ENCODE measurements around the gene HAUS3. TPM values are rescaled to one million over a fixed set of nuclear protein-coding genes. Genes with fewer than 3 reads are reported as not detected.
A peak's percentile ranks its signal among the peaks of the same experiment; 100 is the strongest.

HAUS3 gene
- polyA plus RNA-seq, 3 donors, result 4.4 to 5.5 (median 5.0) TPM

DNA sequence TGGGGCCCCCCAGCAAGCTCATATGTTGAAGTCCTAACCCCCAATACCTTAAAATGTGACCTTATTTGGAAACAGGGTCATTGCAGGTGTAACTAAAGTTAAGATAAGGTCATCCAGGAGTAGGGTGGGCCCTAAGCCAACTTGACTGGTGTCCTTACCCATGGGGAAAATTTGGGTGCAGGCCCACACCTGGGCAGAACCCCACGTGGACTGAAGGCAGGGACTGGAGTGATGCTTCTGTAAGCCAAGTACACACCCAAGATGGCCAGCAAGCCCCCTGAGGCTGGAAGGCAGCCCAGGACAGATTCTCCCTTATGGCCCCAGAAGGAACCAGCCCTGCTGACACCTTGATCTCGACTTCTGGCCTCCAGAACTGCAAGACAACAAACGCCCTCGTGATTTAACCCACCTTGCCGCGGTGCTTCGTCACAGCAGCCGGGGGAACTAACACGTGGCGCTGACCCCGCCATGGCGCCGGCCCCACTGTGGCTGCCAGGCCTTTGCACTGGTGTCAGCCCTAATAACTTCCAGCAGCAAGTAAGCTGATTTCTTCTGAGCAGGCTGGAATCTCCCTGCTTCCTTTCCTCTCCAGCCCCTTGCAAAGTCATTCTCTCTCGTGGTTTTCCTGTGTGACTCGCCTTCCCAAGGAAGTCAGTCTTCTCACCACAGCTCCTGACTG lies 43.2 kb upstream of the HAUS3 start:
- Histone ChIP-seq H4K20me1 (ENCODE audit: insufficient read depth, low read length) (no peaks in the 10 kb centered on the region), H3K27me3 (ENCODE audit: control insufficient read depth in 2 of 2, insufficient read depth in 2 of 2, low read length in 2 of 2) (no peaks in the 10 kb centered on the region), H3K4me1 (ENCODE audit: control insufficient read depth in 1 of 2, insufficient read depth in 2 of 2, low read length in 2 of 2) (no peaks in the 10 kb centered on the region), H3K9ac (ENCODE audit: insufficient read depth, low read length, poor library complexity, severe bottlenecking) (no peak overlapping the region), H3K27ac (ENCODE audit: low read depth in 1 of 2, low read length in 2 of 2) (no peak overlapping the region), H2AFZ (ENCODE audit: insufficient read depth, low read depth, low read length, poor library complexity, severe bottlenecking) (no peak overlapping the region), H3K36me3 (replicated peaks in 1 of 2; ENCODE audit: control insufficient read depth in 1 of 2, insufficient read depth in 2 of 2, low read length in 2 of 2) (no peaks in the 10 kb centered on the region), H3K4me3 (replicated peaks in 1 of 3; ENCODE audit: low read depth in 2 of 3, low read length in 3 of 3) (no peak overlapping the region), H3K4me2 (replicated peaks; ENCODE audit: extremely low read depth, low read length, poor library complexity, severe bottlenecking) (no peak overlapping the region), H3K79me2 (ENCODE audit: insufficient read depth, low read length) (no peaks in the 10 kb centered on the region), H3K9me3 (replicated peaks in 1 of 2; ENCODE audit: control insufficient read depth in 1 of 2, insufficient read depth in 1 of 2, low read length in 2 of 2) (no peaks in the 10 kb centered on the region)
- Mint-ChIP-seq H3K27ac (no peak overlapping the region), H3K4me1 (peaks cover 11% of the 10 kb centered on the region), H3K9me3 (peaks cover 0 to 3% (median 0%) of the 10 kb centered on the region in 7 donors), H3K4me3 (no peak overlapping the region), H3K36me3 (no peaks in the 10 kb centered on the region), H3K27me3 (ENCODE audit: low read depth in 3 of 3) (peaks cover 0 to 6% (median 6%) of the 10 kb centered on the region in 3 donors)
- DNase-seq, result no peak
- TF ChIP-seq, protein P1, sequence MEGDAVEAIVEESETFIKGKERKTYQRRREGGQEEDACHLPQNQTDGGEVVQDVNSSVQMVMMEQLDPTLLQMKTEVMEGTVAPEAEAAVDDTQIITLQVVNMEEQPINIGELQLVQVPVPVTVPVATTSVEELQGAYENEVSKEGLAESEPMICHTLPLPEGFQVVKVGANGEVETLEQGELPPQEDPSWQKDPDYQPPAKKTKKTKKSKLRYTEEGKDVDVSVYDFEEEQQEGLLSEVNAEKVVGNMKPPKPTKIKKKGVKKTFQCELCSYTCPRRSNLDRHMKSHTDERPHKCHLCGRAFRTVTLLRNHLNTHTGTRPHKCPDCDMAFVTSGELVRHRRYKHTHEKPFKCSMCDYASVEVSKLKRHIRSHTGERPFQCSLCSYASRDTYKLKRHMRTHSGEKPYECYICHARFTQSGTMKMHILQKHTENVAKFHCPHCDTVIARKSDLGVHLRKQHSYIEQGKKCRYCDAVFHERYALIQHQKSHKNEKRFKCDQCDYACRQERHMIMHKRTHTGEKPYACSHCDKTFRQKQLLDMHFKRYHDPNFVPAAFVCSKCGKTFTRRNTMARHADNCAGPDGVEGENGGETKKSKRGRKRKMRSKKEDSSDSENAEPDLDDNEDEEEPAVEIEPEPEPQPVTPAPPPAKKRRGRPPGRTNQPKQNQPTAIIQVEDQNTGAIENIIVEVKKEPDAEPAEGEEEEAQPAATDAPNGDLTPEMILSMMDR (IDR thresholded peaks at IDR 0.05), result no peak
- WGBS (ENCODE audit: insufficient coverage), result 65% methylated on average over 15 of the region's 15 CpGs
- intact Hi-C loops (cut with micrococcal nuclease), result no loop called here

DNA sequence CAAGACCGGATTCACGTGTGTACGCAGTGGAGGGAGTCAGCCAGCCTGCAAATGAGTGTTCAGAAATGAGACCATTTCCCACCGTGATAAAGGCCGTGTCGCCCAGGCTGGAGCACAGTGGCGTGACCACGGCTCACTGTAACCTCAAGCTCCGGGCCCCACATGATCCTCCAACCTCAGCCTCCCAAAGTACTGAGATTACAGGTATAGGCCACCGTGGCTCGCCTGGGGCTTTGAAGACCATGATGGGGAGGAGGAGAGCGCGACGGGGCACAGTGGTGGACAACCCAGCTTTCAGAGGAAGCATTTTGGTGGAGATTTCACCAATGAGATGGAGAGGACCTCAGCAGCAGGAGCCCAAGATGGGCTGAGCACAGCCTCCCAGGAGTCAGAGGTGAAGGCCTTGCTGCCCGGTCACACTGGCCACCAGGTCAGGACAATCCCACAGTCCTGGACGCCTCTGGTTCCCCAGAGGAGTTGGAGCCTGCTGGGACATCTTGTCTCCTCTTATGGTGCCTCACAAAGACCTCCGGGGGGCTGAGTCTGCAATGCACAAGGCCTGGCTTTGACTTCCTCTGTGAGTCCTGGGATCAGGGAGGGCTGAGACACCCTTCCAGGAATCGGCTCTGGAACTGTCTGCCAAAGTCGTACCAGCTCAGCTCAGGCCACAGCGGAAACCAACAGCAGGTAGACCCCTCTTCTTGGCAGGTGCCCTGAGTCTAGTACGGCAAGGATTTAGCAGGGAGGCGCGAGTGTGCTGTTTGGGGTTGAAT lies 42.4 kb upstream of the HAUS3 start:
- DNase-seq, result no peak
- Histone ChIP-seq H3K27me3 (ENCODE audit: control insufficient read depth in 2 of 2, insufficient read depth in 2 of 2, low read length in 2 of 2) (no peaks in the 10 kb centered on the region), H3K9ac (ENCODE audit: insufficient read depth, low read length, poor library complexity, severe bottlenecking) (no peak overlapping the region), H4K20me1 (ENCODE audit: insufficient read depth, low read length) (no peaks in the 10 kb centered on the region), H3K4me2 (replicated peaks; ENCODE audit: extremely low read depth, low read length, poor library complexity, severe bottlenecking) (no peak overlapping the region), H3K79me2 (ENCODE audit: insufficient read depth, low read length) (no peaks in the 10 kb centered on the region), H3K27ac (ENCODE audit: low read depth in 1 of 2, low read length in 2 of 2) (no peak overlapping the region), H3K9me3 (replicated peaks in 1 of 2; ENCODE audit: control insufficient read depth in 1 of 2, insufficient read depth in 1 of 2, low read length in 2 of 2) (no peaks in the 10 kb centered on the region), H3K4me3 (replicated peaks in 1 of 3; ENCODE audit: low read depth in 2 of 3, low read length in 3 of 3) (no peak overlapping the region), H3K36me3 (replicated peaks in 1 of 2; ENCODE audit: control insufficient read depth in 1 of 2, insufficient read depth in 2 of 2, low read length in 2 of 2) (no peaks in the 10 kb centered on the region), H2AFZ (ENCODE audit: insufficient read depth, low read depth, low read length, poor library complexity, severe bottlenecking) (no peak overlapping the region), H3K4me1 (ENCODE audit: control insufficient read depth in 1 of 2, insufficient read depth in 2 of 2, low read length in 2 of 2) (no peaks in the 10 kb centered on the region)
- intact Hi-C loops (cut with micrococcal nuclease), result no loop called here
- H3K4me3 Mint-ChIP-seq, result no peak overlapping the region
- H3K4me1 Mint-ChIP-seq, result peaks cover 11% of the 10 kb centered on the region
- 92% methylated on average over 16 of the region's 23 CpGs for WGBS (ENCODE audit: insufficient coverage)
- TF ChIP-seq, protein P1 (IDR thresholded peaks at IDR 0.05), result no peak
- no peaks in the 10 kb centered on the region for H3K36me3 Mint-ChIP-seq
- H3K27me3 Mint-ChIP-seq (ENCODE audit: low read depth in 3 of 3), result peaks cover 0 to 6% (median 6%) of the 10 kb centered on the region in 3 donors
- peaks cover 0 to 3% (median 0%) of the 10 kb centered on the region in 7 donors for H3K9me3 Mint-ChIP-seq
- H3K27ac Mint-ChIP-seq, result peak overlapping the region in 1 of 7 donors; percentile 38
